GM12864 (cell line): ENCODE results near the gene RAB31.

ENCODE experiments used
- DNase-seq: peaks from one replicate; pipeline ENCODE4 v3.0.0-alpha.2; 2011; ENCODE audit warnings: low read depth
- H3K4me3 ChIP-seq: 2 replicates; pipeline ENCODE4 v1.5.1; 2011; ENCODE audit warnings: mild to moderate bottlenecking, low read depth, low read length, control low read depth
- CTCF ChIP-seq: IDR thresholded peaks from 2 replicates; pipeline ENCODE4 v1.5.1; 2011; ENCODE audit warnings: low read depth, mild to moderate bottlenecking, moderate library complexity, low read length, control low read depth, inconsistent platforms; ENCODE audit errors: missing control alignments

The RAB31 gene

GRCh38 chr18:9771977-9772660 is 64.0 kb downstream of the RAB31 start:
- no peak overlapping the region for H3K4me3 ChIP-seq
- no peak for DNase-seq
- TF ChIP-seq CTCF = no peak

- DNase-seq = no peak
- TF ChIP-seq CTCF = no peak
- no peak overlapping the region for H3K4me3 ChIP-seq
Measured at GRCh38 chr18:9772847-9773677, 65.0 kb downstream of the RAB31 start.

- no peak for DNase-seq
- H3K4me3 ChIP-seq = no peak overlapping the region
- TF ChIP-seq CTCF = no peak
Measured at GRCh38 chr18:9774150-9774549, 66.0 kb downstream of the RAB31 start.

GRCh38 chr18:9775178-9775577 is 67.1 kb downstream of the RAB31 start:
- H3K4me3 ChIP-seq = no peak overlapping the region
- TF ChIP-seq CTCF = no peak
- no peak for DNase-seq

- DNase-seq = no peak
- H3K4me3 ChIP-seq = no peak overlapping the region
- no peak for TF ChIP-seq CTCF
Measured at GRCh38 chr18:9779630-9780029, 71.5 kb downstream of the RAB31 start.

- H3K4me3 ChIP-seq = no peak overlapping the region
- TF ChIP-seq CTCF = no peak
- DNase-seq = no peak
Measured at GRCh38 chr18:9782073-9782857, 74.2 kb downstream of the RAB31 start.
